LNCAP (cell line): ENCODE results near the gene KRT31.

Experiments used
- TF ChIP-seq, protein P1 (sequence below): fragments of 450-650 bp; IDR thresholded peaks from 2 replicates; pipeline ENCODE4 v1.5.1; 2017; ENCODE audit warnings: mild to moderate bottlenecking

Gene KRT31

DNA sequence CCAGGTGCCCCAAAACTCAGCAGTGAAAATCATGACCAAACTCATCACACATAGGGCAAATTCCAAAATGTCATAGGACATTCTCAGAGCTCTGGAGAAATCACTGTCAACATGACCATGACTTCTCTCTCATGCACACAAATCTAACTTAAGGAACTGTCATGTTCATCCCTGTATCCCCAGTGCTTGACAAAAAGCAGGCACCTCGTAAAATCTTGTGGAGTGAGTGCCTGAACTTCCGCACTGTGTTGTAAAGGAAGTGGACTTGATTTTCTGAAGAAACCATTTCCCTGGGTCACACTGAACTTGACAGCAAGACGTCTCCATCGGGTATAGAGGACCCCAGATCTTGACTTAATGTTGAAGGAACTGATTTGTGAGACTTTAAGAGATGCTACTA lies 24.2 kb upstream of the KRT31 start:
- TF ChIP-seq, protein P1, sequence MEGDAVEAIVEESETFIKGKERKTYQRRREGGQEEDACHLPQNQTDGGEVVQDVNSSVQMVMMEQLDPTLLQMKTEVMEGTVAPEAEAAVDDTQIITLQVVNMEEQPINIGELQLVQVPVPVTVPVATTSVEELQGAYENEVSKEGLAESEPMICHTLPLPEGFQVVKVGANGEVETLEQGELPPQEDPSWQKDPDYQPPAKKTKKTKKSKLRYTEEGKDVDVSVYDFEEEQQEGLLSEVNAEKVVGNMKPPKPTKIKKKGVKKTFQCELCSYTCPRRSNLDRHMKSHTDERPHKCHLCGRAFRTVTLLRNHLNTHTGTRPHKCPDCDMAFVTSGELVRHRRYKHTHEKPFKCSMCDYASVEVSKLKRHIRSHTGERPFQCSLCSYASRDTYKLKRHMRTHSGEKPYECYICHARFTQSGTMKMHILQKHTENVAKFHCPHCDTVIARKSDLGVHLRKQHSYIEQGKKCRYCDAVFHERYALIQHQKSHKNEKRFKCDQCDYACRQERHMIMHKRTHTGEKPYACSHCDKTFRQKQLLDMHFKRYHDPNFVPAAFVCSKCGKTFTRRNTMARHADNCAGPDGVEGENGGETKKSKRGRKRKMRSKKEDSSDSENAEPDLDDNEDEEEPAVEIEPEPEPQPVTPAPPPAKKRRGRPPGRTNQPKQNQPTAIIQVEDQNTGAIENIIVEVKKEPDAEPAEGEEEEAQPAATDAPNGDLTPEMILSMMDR = no peak

DNA sequence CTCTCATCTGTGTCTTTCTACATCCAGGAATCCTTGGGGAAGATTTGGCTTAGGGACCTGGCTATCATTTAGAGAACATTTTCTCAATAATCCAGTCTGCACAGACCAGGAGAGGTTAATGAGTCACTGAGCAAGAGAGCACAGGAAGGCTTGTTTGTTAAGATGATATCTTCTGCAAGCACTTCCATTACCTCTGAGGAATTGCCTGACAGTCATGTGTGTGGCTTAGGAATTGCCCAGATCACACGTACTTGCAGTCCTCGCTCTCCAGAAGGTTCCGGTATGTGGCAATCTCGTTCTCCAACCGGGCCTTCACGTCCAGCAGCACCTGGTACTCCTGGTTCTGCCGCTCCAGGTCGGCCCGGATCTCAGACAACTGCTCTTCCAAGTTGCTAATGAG lies 23.7 kb upstream of the KRT31 start:
- TF ChIP-seq, protein P1 = no peak

DNA sequence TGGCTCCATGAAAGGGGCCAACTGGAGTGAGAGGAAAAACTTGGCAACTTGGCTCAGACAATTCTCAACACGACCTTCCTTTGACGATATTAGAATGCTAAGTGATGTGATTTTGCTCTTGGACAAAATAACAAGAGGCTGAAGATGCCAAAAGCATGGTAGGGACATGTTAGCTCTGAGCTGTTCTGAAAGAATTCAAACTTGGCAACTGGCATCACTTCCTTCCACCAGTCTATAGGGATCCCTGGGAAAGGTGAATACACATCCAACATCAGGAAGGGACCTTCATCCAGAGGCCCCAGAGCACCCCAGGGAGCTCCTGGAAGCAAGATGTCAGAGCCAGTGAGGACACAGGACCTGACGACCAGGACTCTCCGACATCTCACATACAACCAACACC lies 22.7 kb upstream of the KRT31 start:
- TF ChIP-seq, protein P1 = no peak

DNA sequence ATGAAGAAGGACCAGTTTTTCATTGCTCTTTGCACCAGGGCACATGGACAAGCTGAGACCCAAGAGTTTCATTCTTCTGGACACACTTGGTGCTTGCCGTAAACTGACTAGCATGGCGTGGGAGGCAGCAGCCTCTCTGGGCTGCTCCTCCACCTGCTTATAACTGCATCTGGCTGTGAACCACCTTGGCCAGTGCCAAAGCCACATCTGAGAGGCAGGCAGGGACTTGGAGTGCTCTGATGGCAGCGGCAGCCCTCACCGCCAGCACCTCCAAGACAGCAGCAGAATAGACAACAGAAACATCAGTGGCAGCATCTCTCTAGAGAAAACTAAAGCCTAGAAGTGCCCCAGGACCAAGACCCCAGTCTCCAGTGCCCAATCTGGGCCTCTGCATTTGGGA lies 22.3 kb upstream of the KRT31 start:
- TF ChIP-seq, protein P1 = no peak

DNA sequence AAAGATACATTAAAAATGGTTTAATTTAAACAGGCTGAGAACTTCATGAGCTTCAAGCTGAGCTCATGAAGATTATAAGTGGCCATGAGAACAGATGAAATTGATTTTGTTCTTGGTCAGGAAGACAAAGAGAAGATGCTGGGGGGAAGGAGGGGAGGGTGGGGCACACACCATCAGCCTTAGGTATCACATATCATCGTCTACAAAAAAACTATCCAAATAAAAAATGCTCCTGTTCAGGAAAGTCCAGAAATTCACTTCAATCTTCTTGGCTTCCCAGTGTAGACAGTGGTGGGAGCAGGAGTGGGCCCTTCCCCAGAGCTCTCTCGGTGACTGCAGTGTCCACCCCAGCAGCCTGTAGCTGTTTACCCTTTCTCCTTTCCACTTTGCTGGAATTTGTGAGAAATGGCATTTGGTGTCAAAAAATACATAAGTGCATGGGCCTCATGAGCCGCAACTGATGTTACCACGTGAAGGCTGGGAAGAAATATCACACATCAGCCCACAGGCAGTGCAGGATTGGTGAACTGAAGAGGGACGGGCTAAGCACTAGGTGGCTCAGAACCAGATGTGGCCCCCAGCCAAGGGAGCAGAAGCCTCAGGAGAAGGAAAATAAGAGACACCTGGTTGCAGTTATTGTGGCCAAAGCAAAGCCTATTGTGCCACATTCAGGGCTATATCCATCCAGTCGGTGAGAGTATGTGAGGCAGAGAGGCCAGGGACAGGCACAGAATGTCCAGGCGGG lies 20.9 kb upstream of the KRT31 start:
- TF ChIP-seq, protein P1 = no peak

DNA sequence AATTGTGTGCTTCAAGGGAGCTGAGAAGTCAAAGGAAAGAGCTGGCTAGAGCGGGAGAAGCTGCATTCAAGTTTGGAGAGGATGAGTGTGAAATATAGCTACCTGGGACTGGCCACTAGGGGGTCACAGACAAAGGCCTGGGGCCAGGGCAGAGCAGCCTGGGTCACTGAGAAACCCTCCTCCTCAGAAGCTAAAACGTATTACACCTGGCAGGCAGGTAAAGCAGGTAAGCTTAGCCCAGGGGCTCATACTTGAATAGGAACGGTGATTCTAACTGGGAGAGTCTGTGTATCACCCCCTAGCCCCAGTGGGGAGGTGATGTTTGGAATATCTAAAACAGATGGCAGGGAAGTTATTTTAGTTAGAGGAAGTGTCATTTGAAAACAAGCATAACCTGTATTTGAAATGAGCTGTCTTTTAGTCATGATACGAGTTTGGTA lies 20.2 kb upstream of the KRT31 start:
- TF ChIP-seq, protein P1 = peak; percentile 53; the same call in 1 of the 2 replicates

DNA sequence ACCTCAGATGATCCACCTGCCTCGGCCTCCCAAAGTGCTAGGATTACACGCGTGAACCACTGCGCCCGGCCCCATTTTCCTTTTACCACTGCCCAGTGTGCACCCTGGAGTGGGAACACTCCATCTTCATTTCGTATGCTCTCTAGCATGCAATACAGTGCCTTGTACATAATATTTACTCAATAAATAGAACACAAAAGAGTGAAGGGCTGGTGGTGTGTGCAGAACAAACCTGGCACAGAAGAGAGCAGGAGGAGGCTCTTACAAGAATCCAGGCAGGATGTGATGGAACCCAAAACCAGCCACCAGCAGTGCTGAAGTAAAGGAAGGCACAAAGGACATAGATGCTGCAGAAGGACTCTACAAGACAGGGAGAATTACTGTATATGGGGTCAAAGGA lies 19.7 kb upstream of the KRT31 start:
- TF ChIP-seq, protein P1 = no peak

DNA sequence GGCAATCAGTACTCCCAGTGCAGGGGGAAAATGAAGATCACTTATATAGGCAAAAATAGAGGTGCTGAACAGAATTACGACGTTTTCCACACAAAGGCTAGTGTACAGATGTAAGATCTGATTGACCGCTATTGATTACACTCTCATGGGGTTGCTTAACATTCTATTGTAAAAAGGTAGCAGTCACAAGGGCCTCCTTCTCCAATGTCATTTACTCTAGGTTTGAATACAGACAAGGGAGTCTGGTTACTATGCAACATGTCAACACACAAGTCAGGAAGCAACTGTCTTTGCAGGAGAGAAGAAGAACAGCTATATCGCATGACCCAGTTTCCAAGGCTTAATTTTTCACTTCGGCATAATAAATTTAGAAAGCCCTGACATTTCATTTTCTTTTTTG lies 19.1 kb upstream of the KRT31 start:
- TF ChIP-seq, protein P1 = no peak
